ENCODE results near the gene AGAP2.

The AGAP2 gene

GRCh38 chr12:57708296-57708695 is 30.2 kb downstream of the AGAP2 start:
- H3K27ac ChIP-seq (replicated peaks), result no peak overlapping the region
- no peak for DNase-seq (ENCODE audit: low read depth in 1 of 2, low spot score in 1 of 2)
- H3K4me3 ChIP-seq (replicated peaks; ENCODE audit: insufficient read depth, low read length), result no peak overlapping the region
- TF ChIP-seq CTCF (IDR thresholded peaks at IDR 0.05; ENCODE audit: insufficient read depth, low read length) (no peak), POLR2AphosphoS5 (IDR thresholded peaks at IDR 0.05; ENCODE audit: low read depth) (no peak), GABPA (IDR thresholded peaks at IDR 0.05; ENCODE audit: low read depth) (no peak), SPI1 (IDR thresholded peaks at IDR 0.05; ENCODE audit: borderline replicate concordance, low read depth) (no peak), REST (IDR thresholded peaks at IDR 0.05; ENCODE audit: insufficient replicate concordance, low read depth) (no peak)
- H3K27me3 ChIP-seq (ENCODE audit: insufficient read depth, poor library complexity, severe bottlenecking), result no peaks in the 10 kb centered on the region

- DNase-seq (ENCODE audit: low read depth in 1 of 2, low spot score in 1 of 2), result no peak
- Histone ChIP-seq H3K4me3 (replicated peaks; ENCODE audit: insufficient read depth, low read length) (no peak overlapping the region), H3K27me3 (ENCODE audit: insufficient read depth, poor library complexity, severe bottlenecking) (no peaks in the 10 kb centered on the region), H3K27ac (replicated peaks) (no peak overlapping the region)
- TF ChIP-seq GABPA (IDR thresholded peaks at IDR 0.05; ENCODE audit: low read depth) (no peak), POLR2AphosphoS5 (IDR thresholded peaks at IDR 0.05; ENCODE audit: low read depth) (no peak), CTCF (IDR thresholded peaks at IDR 0.05; ENCODE audit: insufficient read depth, low read length) (no peak), REST (IDR thresholded peaks at IDR 0.05; ENCODE audit: insufficient replicate concordance, low read depth) (no peak), SPI1 (IDR thresholded peaks at IDR 0.05; ENCODE audit: borderline replicate concordance, low read depth) (no peak)
Observed at GRCh38 chr12:57707250-57707649, 31.3 kb downstream of the AGAP2 start.

- no peak for TF ChIP-seq POLR2AphosphoS5 (IDR thresholded peaks at IDR 0.05; ENCODE audit: low read depth)
- no peak for TF ChIP-seq SPI1 (IDR thresholded peaks at IDR 0.05; ENCODE audit: borderline replicate concordance, low read depth)
- no peak for TF ChIP-seq REST (IDR thresholded peaks at IDR 0.05; ENCODE audit: insufficient replicate concordance, low read depth)
- no peak for TF ChIP-seq GABPA (IDR thresholded peaks at IDR 0.05; ENCODE audit: low read depth)
- no peak for TF ChIP-seq CTCF (IDR thresholded peaks at IDR 0.05; ENCODE audit: insufficient read depth, low read length)
- no peak overlapping the region for H3K27ac ChIP-seq (replicated peaks)
- no peak overlapping the region for H3K4me3 ChIP-seq (replicated peaks; ENCODE audit: insufficient read depth, low read length)
- no peak for DNase-seq (ENCODE audit: low read depth in 1 of 2, low spot score in 1 of 2)
- H3K27me3 ChIP-seq (ENCODE audit: insufficient read depth, poor library complexity, severe bottlenecking), result no peaks in the 10 kb centered on the region
Observed at GRCh38 chr12:57700317-57700716, 38.2 kb downstream of the AGAP2 start.

Data from HL-60 (cell line).